ENCODE results near the gene SLC25A29. TPM values are rescaled to one million over a fixed set of nuclear protein-coding genes. Genes with fewer than 3 reads are reported as not detected.

SLC25A29 gene
- total RNA-seq, 1 donor = 19.9 TPM

DNA sequence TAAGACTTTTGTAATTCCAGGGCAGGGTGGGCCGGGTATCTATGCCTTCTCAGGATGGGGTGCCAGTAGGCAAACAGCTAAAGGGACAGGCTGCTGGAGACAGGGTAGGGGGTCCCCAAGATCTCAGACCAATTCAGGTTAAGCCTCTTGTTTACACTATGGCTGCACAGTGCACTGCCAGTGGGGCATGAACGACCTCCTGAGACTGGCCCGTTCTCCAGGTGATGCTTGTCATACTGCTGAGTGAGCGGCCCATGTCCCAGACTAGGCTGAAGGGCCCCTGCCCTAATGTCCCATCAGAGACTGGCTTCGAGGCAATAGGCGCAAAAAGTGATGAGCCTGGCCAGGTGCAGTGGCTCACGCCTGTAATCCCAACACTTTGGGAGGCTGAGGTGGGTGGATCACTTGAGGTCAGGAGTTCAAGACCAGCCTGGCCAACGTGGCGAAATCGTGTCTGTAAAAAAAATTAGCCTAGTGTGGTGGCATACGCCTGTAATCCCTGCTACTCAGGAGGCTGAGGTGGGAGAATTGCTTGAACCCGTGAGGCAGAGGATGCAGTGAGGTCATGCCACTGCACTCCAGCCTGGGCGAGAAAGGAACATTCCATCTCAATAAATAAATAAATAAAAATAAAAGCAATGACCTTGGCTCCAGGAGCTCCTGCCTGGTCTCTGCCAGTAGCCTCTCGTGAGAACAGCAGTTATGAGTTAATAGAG lies 12.6 kb downstream of the SLC25A29 start:
- Histone ChIP-seq H3K79me2 (ENCODE audit: insufficient read depth, low read length) (no peaks in the 10 kb centered on the region), H3K36me3 (ENCODE audit: insufficient read depth, low read length) (no peaks in the 10 kb centered on the region), H3K27ac (ENCODE audit: low read depth, low read length) (no peak overlapping the region), H3K27me3 (ENCODE audit: insufficient read depth, low read length) (no peaks in the 10 kb centered on the region), H3K4me3 (ENCODE audit: insufficient read depth, low read length) (no peak overlapping the region), H3K9me3 (ENCODE audit: low read depth, low read length) (no peaks in the 10 kb centered on the region), H2AFZ (ENCODE audit: low read length) (no peak overlapping the region), H3K4me1 (ENCODE audit: insufficient read depth, low read length) (peaks cover 12% of the 10 kb centered on the region), H4K20me1 (ENCODE audit: insufficient read depth, low read length) (peaks cover 6% of the 10 kb centered on the region), H3K4me2 (ENCODE audit: insufficient read depth, low read length) (no peak overlapping the region)
- peak; percentile 66 for DNase-seq (ENCODE audit: insufficient read length, low spot score, missing footprints)
- TF ChIP-seq CTCF (IDR thresholded peaks at IDR 0.05; ENCODE audit: extremely low read depth, low read depth, low read length) = no peak

DNA sequence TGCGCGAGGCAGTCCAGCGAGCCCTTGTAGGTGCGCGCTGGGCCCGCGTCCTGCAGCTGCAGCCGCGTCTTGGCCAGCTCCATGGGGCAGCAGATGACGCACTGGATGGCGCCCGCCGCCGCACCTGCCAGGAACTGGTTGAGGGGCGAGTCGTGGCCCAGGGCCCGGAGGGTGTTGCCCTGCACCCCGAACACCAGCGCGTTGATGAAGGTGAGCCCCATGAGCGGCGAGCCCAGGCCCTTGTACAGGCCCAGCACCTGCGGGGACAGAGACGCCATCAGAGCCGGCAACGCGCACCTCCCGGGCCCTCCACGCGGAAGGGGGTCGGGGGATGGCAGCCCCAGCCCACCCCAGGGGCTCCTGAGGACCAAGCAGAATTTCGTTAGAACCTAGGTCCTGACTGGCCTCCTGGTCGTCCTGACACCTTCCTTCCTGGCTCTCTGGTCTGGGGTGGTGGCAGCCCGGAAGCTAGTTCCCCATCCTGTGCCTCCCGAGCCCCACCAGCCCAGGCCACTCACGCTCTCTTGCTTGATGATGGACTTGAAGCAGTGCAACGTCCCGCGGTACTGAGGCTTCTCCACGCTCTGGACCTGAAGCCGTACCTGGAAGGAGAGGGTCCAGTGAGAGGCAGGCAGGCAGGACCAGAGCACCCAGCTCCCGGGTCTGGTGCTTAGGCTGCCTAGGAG lies 13.3 kb downstream of the SLC25A29 start:
- Histone ChIP-seq H3K4me3 (ENCODE audit: insufficient read depth, low read length) (no peak overlapping the region), H4K20me1 (ENCODE audit: insufficient read depth, low read length) (peaks cover 6% of the 10 kb centered on the region), H2AFZ (ENCODE audit: low read length) (no peak overlapping the region), H3K9me3 (ENCODE audit: low read depth, low read length) (no peaks in the 10 kb centered on the region), H3K79me2 (ENCODE audit: insufficient read depth, low read length) (no peaks in the 10 kb centered on the region), H3K4me2 (ENCODE audit: insufficient read depth, low read length) (no peak overlapping the region), H3K4me1 (ENCODE audit: insufficient read depth, low read length) (peaks cover 11% of the 10 kb centered on the region), H3K27me3 (ENCODE audit: insufficient read depth, low read length) (no peaks in the 10 kb centered on the region), H3K27ac (ENCODE audit: low read depth, low read length) (no peak overlapping the region), H3K36me3 (ENCODE audit: insufficient read depth, low read length) (no peaks in the 10 kb centered on the region)
- no peak for TF ChIP-seq CTCF (IDR thresholded peaks at IDR 0.05; ENCODE audit: extremely low read depth, low read depth, low read length)
- DNase-seq (ENCODE audit: insufficient read length, low spot score, missing footprints) = peak; percentile 67

DNA sequence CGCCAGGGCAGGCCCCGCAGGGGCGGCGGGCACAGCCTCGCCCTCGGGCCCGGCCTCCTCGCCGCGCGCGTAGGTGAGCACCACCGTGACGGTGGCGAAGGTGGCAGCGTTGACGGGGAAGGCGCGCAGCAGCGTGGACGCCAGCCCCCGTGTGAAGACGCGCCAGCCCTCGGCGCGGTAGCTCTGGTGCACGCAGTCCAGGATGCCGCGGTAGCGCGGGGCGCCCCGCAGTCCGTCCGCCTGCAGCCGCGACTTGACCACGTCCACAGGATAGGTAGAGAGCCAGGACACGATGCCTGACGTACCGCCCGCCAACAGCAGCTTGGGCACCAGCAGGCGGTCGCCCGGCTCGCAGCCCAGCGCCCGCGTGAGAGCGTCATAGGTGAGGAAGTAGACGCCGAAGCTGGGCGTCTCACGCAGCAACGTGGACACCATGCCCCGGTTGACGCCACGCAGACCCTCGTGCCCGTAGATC lies 13.9 kb downstream of the SLC25A29 start:
- peak; percentile 58 for DNase-seq (ENCODE audit: insufficient read length, low spot score, missing footprints)
- no peak overlapping the region for H3K27ac ChIP-seq (ENCODE audit: low read depth, low read length)
- no peaks in the 10 kb centered on the region for H3K79me2 ChIP-seq (ENCODE audit: insufficient read depth, low read length)
- H2AFZ ChIP-seq (ENCODE audit: low read length) = no peak overlapping the region
- TF ChIP-seq CTCF (IDR thresholded peaks at IDR 0.05; ENCODE audit: extremely low read depth, low read depth, low read length) = no peak
- H3K9me3 ChIP-seq (ENCODE audit: low read depth, low read length) = no peaks in the 10 kb centered on the region
- no peaks in the 10 kb centered on the region for H3K36me3 ChIP-seq (ENCODE audit: insufficient read depth, low read length)
- H3K4me2 ChIP-seq (ENCODE audit: insufficient read depth, low read length) = no peak overlapping the region
- no peaks in the 10 kb centered on the region for H3K27me3 ChIP-seq (ENCODE audit: insufficient read depth, low read length)
- no peak overlapping the region for H3K4me3 ChIP-seq (ENCODE audit: insufficient read depth, low read length)
- peaks cover 6% of the 10 kb centered on the region for H4K20me1 ChIP-seq (ENCODE audit: insufficient read depth, low read length)
- H3K4me1 ChIP-seq (ENCODE audit: insufficient read depth, low read length) = peaks cover 5% of the 10 kb centered on the region

Data from osteoblast (primary cell).